Activated naive CD8-positive, alpha-beta T cell treated with anti-CD3 and anti-CD28 coated beads for 36 hours (primary cell): Measurements from ENCODE around the gene OR4K2. TPM values are rescaled to one million over a fixed set of nuclear protein-coding genes. Genes with fewer than 3 reads are reported as not detected.

Source experiments
- DNase-seq: peaks from one replicate; pipeline ENCODE4 v3.0.0; 2021
- H3K27ac Mint-ChIP-seq: one replicate; pipeline ENCODE4 v1.8.0; 2022; ENCODE audit warnings: mild to moderate bottlenecking, moderate library complexity, mixed read lengths
- H3K27me3 Mint-ChIP-seq: one replicate; pipeline ENCODE4 v1.8.0; 2022; ENCODE audit warnings: mild to moderate bottlenecking, mixed read lengths
- H3K36me3 Mint-ChIP-seq: one replicate; pipeline ENCODE4 v1.8.0; 2021; ENCODE audit warnings: mild to moderate bottlenecking, mixed read lengths
- H3K4me1 Mint-ChIP-seq: one replicate; pipeline ENCODE4 v1.8.0; 2021; ENCODE audit warnings: mixed read lengths
- H3K4me3 Mint-ChIP-seq: one replicate; pipeline ENCODE4 v1.8.0; 2022; ENCODE audit warnings: mild to moderate bottlenecking, moderate library complexity, mixed read lengths
- H3K9me3 Mint-ChIP-seq: one replicate; pipeline ENCODE4 v1.8.0; 2022; ENCODE audit warnings: mixed read lengths
- total RNA-seq, 2 experiments: library from RNA; stranded (reverse); gene quantifications; one replicate each; pipeline ENCODE4 v1.2.3, GENCODE V29; 2021

Gene OR4K2
- total RNA-seq, 2 experiments from 2014 or later, result not detected

DNA sequence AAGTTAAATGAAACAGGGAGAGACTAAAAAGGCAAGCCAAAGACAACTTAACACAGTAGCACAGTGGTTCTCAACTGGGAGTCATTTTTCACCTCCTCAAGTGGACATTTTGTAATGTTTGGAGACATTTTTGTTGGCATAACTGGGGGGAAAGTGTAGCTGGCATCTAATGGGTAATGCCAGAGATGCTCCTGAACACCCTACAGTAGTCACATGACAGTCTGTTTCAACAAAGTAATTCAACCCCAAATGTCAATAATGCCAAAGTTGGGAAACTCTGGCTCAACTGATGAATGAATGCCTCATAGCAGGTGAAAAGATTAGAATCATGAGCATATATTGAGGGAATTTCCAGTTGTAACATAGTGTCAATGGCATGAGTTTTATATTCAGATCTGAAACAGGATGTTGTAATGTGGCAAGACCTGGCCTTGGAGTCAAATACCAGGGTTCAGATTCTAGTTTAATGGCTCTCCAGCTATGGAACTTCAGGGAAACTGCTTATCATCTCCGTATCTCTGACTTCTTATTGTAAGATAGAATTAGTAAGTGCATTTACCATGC, 43.1 kb downstream of the OR4K2 start:
- no peak for DNase-seq
- peaks cover 2% of the 10 kb centered on the region for H3K9me3 Mint-ChIP-seq
- no peak overlapping the region for H3K4me3 Mint-ChIP-seq
- H3K27ac Mint-ChIP-seq, result no peak overlapping the region
- H3K4me1 Mint-ChIP-seq, result no peaks in the 10 kb centered on the region
- H3K36me3 Mint-ChIP-seq, result no peaks in the 10 kb centered on the region
- no peaks in the 10 kb centered on the region for H3K27me3 Mint-ChIP-seq

DNA sequence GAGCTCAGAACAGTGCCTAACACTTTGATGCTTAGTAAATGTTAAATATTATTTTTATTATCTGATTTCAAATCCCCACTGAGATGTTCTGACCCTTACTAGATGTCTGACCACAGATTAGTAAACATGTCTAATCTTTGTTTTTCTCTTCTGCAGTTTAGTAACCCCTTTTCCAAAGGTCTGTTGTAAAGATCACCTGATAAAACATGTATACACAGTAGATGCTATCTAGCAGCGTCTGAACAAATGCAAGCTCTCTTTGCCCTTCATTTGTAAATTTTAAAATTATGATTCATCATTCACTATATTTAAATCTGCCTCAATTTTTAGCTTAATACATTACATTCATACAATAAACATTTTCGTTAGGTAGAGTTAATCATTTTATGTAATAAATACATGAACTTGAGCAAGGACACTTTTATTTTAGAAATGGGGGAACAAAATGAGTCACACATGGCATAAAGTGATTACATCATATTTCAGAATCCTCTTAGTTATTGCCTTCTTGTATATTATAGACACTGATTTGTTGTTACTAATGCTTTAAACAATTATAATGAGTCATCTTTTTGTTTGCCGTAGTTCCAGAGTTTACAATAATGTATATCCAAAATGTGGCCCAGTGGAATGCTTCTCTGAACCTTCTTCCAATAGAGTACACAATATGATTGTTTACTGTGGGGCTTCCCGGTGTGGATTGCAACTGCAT, 43.8 kb downstream of the OR4K2 start:
- Mint-ChIP-seq H3K9me3 (no peaks in the 10 kb centered on the region), H3K27ac (no peak overlapping the region), H3K27me3 (no peaks in the 10 kb centered on the region), H3K4me1 (no peaks in the 10 kb centered on the region), H3K36me3 (no peaks in the 10 kb centered on the region), H3K4me3 (no peak overlapping the region)
- DNase-seq, result no peak

DNA sequence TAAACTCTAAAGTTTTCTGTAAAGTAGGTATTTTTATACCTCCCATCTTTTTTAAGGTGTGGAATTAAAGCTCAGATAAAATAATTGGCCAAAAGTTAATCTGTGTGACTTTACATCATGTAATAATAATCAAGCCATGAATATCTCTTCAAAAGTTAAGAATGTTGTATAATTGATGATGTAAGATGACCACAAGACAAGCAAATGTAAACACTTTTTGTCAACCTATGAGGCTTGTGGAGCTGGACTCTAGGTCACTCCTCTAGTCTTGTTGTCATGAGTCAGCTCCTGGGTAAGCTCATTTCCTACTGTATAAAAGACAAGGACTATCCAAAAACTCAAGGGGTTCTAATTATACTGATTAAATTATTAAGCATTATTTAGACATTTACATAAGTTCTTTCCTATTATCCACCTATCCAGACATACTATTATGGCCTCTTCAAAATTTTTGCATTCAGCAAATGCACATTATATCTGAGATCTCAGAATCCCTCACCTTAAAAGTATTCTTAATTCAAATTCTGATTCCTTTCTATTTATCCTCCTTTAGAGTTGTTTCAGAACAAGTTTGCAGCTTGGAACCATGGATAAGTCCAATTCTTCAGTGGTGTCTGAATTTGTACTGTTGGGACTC, 45.2 kb downstream of the OR4K2 start, which contains the start of gene OR4K5:
OR4K5 (plus strand) TSS at position 587 of the 637 bp plus-strand sequence; CDS start at position 587, 0 bp downstream.
- Mint-ChIP-seq H3K27ac (no peak within 1 kb of the TSS), H3K4me1 (no peaks in the 10 kb centered on the region), H3K36me3 (no peaks in the 10 kb centered on the region), H3K9me3 (no peaks in the 10 kb centered on the region), H3K27me3 (no peaks in the 10 kb centered on the region), H3K4me3 (no peak within 1 kb of the TSS)
- no peak for DNase-seq

DNA sequence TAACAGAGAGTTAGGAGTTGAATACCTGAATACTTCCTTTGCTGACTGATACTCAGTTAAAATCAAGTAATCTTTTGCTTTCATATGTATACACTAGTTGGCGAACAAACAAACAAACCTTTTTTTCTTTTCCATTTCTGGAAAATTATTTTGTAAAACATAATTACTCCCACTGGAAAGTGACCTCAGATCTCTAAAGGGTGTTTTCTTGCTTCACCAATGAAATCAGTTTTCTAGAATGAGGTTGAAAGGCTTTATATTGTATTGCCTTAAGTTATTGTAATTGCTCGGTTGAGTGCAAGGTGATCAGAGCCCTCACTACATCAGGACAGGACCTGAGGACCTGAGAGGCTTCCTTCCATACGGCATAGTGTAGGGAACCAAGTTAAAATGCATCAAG, 55.7 kb downstream of the OR4K2 start, which contains the start of gene OR4K1:
OR4K1 (plus strand) TSS at position 301 of the 400 bp plus-strand sequence. CDS start 4,750 bp downstream, outside the sequence.
- no peak within 1 kb of the TSS for H3K27ac Mint-ChIP-seq
- DNase-seq, result no peak
- H3K4me1 Mint-ChIP-seq, result no peaks in the 10 kb centered on the region
- no peaks in the 10 kb centered on the region for H3K9me3 Mint-ChIP-seq
- H3K4me3 Mint-ChIP-seq, result no peak within 1 kb of the TSS
- no peaks in the 10 kb centered on the region for H3K36me3 Mint-ChIP-seq
- no peaks in the 10 kb centered on the region for H3K27me3 Mint-ChIP-seq

Other genes starting within 250 kb of the OR4K2 start
- gene OR11H2, start 161.3 kb upstream of the OR4K2 start, total RNA-seq, result not detected
- gene OR4Q3, start 131.6 kb upstream of the OR4K2 start, total RNA-seq, result not detected
- gene OR4M1, start 101.6 kb upstream of the OR4K2 start, total RNA-seq, result not detected
- gene OR4N2, start 71.4 kb upstream of the OR4K2 start, total RNA-seq, result not detected
- gene OR4K5, start 45.5 kb downstream of the OR4K2 start, total RNA-seq, result not detected
- not detected for gene OR4K1, start 55.8 kb downstream of the OR4K2 start, total RNA-seq
- gene OR4K15, start 100.4 kb downstream of the OR4K2 start, total RNA-seq, result not detected
- not detected for gene OR4Q2, start 127.0 kb downstream of the OR4K2 start, total RNA-seq
- not detected for gene OR4K14, start 144.2 kb downstream of the OR4K2 start, total RNA-seq
- not detected for gene OR4K13, start 160.9 kb downstream of the OR4K2 start, total RNA-seq
- not detected for gene OR4L1, start 184.9 kb downstream of the OR4K2 start, total RNA-seq
- gene OR4K17, start 235.6 kb downstream of the OR4K2 start, total RNA-seq, result not detected